IPS-11a (cell line): ENCODE results near the gene SLC4A5.

ENCODE experiments used
- H3K4me3 ChIP-seq: one replicate; pipeline ENCODE4 v1.5.1; 2013; ENCODE audit warnings: low read depth, low read length, control low read depth

The SLC4A5 gene

GRCh38 chr2:74174909-74175308 lies 168.3 kb downstream of the SLC4A5 start:
- no peak overlapping the region for H3K4me3 ChIP-seq

DNA sequence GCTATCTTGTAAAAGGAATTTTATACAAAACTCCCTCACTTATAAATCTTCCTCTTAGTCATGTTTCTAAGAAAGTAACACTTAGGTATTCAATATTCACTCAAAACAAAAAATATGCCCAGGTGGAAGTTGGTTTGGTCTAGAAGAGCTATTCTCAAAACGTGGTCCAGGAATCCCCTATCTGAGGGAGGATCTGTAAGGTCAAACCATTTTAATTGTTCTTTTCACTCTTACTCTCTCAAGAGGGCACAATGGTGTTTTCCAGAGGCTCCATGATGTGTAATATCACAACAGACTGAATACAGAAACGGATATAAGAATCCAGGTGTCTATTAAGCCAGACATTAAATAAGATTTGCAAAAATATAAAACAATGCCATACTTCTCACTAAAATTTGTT lies 174.5 kb downstream of the SLC4A5 start:
- no peak overlapping the region for H3K4me3 ChIP-seq
